Fibroblast of the aortic adventitia (primary cell): Measurements from ENCODE around the gene PSAP. TPM values are rescaled to one million over a fixed set of nuclear protein-coding genes. Genes with fewer than 3 reads are reported as not detected.

Source experiments
- DNase-seq: peaks from one replicate; pipeline ENCODE4 v3.0.0-alpha.2; 2010; ENCODE audit warnings: low read depth
- H3K4me3 ChIP-seq: 2 replicates; pipeline ENCODE4 v1.5.1; 2011; ENCODE audit warnings: low read depth, mild to moderate bottlenecking, control low read depth, low read length, moderate library complexity
- CTCF ChIP-seq: IDR thresholded peaks from 2 replicates; pipeline ENCODE4 v1.5.1; 2011; ENCODE audit warnings: mild to moderate bottlenecking, low read length, control low read depth, inconsistent platforms; ENCODE audit not compliant: insufficient read depth
- total RNA-seq: library from RNA; depleted of rRNA; stranded (reverse); fragments of >200 nt; gene quantifications from 2 replicates; pipeline ENCODE4 v1.2.3, GENCODE V29; 2012; ENCODE audit warnings: low replicate concordance

PSAP gene
- total RNA-seq, 1 donor: 615 TPM

GRCh38 chr10:71790749-71791440 is 60.2 kb downstream of the PSAP start:
- no peak for TF ChIP-seq CTCF
- DNase-seq: no peak
- no peak overlapping the region for H3K4me3 ChIP-seq

GRCh38 chr10:71789871-71790270 is 61.2 kb downstream of the PSAP start:
- no peak for DNase-seq
- no peak for TF ChIP-seq CTCF

GRCh38 chr10:71788954-71789353 is 62.1 kb downstream of the PSAP start:
- no peak overlapping the region for H3K4me3 ChIP-seq
- DNase-seq: no peak
- TF ChIP-seq CTCF: no peak

More at GRCh38 chr10:71789871-71790270, 61.2 kb downstream of the PSAP start:
- H3K4me3 ChIP-seq: no peak overlapping the region

- no peak overlapping the region for H3K4me3 ChIP-seq
- no peak for TF ChIP-seq CTCF
- no peak for DNase-seq
These were observed 66.3 kb downstream of the PSAP start for GRCh38 chr10:71784679-71785272.

GRCh38 chr10:71783917-71784678 is 67.0 kb downstream of the PSAP start:
- no peak for DNase-seq
- TF ChIP-seq CTCF: no peak
- no peak overlapping the region for H3K4me3 ChIP-seq

GRCh38 chr10:71782917-71783490 is 68.0 kb downstream of the PSAP start:
- no peak for DNase-seq
- TF ChIP-seq CTCF: no peak
- H3K4me3 ChIP-seq: no peak overlapping the region
